KG1 (cell line): ENCODE data around the gene KLHDC10.
"Not testable (repeated sequence)": the region's sequence is repeated elsewhere in the genome, so short reads cannot be mapped to it uniquely, and the experiment has no call there.

Source experiments
- DNase-seq: peaks from one replicate; lab custom pipeline; 2025; lab: John Stamatoyannopoulos, UW

The KLHDC10 gene

GRCh38 chr7:130069978-130070860, at the start of gene KLHDC10:
TSS of gene KLHDC10 (plus strand) at chr7:130070534. CDS start at chr7:130070644, 110 bp downstream.
- DNase-seq, result peak; percentile 67

DNA sequence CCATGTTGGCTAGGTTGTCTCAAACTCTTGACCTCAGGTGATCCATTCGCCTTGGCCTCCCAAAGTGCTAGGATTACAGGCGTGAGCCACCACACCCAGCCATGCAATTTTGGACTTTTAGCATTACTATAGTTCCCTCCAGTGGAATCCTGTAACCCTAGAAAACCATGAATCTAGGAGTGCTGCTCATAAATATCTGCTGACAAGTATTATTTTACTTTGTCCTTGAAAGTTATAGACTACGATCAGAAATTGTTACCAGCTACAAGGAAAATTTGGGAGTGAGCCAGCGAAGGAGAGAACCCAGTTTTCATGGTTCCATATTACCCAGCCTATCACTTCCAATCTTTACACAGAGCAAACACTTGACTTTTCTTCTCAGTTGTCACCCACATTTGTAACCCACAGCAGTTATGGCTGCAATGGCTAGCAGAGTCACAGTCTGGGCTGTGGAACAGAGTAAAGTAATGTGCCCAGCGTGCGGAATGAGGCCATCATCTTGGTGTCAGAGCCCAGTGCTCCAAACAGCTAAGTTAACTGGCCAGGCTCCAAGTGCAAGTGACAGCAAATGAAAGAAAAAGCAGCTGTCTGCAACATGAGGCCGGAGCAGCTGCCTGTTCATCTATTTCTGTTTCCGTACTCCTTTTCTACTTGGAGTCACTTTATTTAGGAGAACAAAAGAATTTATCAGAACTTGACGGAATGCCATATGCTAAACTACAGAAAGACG, 49.1 kb upstream of the KLHDC10 start:
- no peak for DNase-seq

- no peak for DNase-seq
These were observed 48.2 kb upstream of the KLHDC10 start for GRCh38 chr7:130022115-130022514.

DNA sequence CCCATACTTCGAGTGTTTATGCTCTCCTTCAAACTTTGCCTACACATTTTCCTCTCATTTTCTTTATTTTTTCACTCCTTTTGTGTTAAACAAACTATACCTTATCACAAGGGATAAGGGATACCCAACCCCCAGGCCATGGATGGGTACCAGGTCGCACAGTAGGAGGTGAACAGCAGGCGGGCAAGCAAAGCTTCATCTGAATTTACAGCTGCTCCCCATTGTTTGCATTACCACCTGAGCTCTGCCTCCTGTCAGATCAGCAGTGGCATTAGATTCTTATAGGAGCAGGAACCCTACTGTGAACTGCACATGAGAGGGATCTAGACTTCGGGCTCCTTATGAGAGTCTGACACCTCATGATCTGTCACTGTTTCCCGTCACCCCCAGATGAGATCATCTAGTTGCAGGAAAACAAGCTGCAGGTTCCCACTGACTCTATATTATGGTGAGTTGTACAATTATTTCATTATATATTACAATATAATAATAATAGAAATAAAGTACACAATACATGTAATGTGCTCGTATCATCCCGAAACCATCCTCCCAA, 47.6 kb upstream of the KLHDC10 start:
- DNase-seq, result no peak

DNA sequence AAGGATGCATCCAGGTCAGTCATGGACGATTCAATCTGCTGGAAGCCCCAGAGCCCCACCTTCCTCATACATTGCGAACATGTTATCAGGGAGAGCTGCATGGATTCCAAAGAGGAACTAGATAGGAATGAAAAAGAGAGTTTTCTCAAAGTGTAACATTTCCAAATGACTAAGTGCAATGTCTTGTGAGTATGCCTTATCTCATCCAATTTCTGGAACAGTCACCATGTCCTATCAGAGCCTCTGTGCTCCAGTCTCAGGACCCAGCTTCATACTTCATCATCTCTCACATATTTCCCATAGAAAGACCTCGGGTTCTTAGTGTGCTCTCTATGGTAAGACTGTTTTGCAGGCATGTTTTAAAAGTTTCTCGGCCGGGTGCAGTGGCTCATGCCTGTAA, 45.9 kb upstream of the KLHDC10 start:
- no peak for DNase-seq

DNA sequence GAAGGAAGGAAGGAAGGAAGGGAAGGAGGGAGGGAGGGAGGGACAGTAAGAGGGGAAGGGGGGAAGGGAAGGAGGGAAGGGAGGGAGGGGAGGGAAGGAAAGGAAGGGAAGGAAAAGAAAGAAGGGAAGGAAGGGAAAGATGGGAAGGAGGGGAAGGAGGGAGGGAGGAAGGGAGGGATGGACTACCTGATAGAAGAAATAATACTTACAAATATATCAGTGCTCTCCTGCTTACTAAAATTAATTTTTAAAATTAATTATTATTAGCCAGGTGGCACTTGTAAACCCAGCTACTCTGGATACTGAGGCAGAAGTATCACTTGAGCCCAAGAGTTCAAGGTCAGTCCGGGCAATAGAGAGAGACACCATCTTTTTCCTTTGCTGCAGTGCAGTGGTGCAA, 37.6 kb upstream of the KLHDC10 start:
- DNase-seq, result no peak

DNA sequence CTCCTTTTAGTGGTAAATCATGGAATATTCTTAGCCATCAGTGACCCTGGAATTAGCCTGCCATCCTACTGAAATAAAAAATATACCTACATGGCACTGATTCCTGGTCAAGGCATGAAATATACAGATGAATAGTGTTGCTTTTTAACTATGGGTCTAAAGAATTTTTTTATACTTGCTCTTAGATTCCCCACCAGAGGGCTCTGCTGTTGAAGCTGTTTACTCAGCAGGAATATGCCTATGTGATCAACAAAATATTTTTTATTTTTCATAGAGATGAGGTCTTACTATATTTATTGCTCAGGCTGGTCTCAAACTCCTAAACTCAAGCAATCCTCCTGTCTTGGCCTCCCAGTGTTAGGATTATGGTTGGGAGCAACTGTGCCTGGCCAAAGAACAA, 32.6 kb upstream of the KLHDC10 start:
- DNase-seq, result no peak

GRCh38 chr7:130040576-130040975, 29.8 kb upstream of the KLHDC10 start:
- no peak for DNase-seq

DNA sequence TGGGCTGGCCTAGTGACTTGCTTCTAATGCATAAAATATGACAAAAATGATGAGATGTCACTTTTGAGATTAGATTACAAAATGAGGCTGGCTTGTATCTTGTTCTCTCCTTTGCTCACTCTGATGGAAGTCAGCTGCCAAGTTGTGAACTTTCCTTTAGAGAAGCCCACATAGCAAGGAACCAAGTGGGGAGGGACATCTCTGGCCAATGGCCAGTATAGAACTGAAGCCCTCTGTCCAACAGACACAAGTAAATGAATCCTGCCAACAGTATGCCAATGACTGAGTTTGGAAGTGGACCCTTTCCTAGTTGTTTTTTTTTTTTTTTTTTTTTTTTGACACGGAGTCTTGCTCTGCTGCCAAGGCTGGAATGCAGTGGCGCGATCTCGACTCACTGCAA, 22.5 kb upstream of the KLHDC10 start:
- no peak for DNase-seq

DNA sequence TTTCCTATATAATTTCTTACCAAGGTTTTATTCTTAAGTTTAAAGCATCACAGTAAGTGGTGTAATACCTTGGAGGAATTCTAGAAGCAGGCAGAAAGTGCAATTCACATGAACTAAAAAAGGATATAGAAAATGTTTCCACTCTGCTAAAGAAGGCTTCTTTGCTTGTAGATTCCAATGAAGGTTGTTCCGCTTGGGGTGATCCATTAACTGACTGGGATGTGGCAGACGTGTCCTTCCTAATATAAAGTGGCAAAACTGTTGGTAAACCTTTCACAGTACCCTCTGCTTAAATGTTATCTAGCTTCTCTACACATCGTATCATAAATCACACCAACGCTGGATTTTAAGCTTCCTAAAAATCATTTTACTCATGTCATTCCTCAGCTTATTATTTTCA, 21.4 kb upstream of the KLHDC10 start:
- DNase-seq, result no peak

- DNase-seq, result not testable (repeated sequence)
These were observed 18.1 kb upstream of the KLHDC10 start for GRCh38 chr7:130052250-130052649.

- DNase-seq, result not testable (repeated sequence)
These were observed 15.1 kb upstream of the KLHDC10 start for GRCh38 chr7:130055198-130055597.

GRCh38 chr7:130062246-130062645, 8.1 kb upstream of the KLHDC10 start:
- no peak for DNase-seq

DNA sequence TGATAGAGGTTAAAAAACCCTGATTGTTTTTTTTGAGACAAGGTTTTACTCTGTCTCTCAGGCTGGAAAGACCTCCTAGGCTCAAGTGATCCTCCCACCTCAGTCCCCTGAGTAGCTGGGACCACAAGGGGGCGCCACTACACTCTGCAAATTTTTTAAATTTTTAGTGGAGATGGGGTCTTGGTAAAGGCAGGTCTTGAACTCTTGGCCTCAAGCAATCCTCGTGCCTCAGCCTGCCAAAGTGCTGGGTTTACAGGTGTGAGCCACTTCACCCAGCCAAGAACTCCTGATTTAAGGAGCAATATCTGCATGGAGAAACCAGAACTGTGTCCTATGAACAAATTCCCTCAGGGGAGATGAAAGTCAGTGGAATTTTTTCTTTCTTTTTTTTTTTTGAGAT, 7.3 kb upstream of the KLHDC10 start:
- DNase-seq, result peak; percentile 34

DNA sequence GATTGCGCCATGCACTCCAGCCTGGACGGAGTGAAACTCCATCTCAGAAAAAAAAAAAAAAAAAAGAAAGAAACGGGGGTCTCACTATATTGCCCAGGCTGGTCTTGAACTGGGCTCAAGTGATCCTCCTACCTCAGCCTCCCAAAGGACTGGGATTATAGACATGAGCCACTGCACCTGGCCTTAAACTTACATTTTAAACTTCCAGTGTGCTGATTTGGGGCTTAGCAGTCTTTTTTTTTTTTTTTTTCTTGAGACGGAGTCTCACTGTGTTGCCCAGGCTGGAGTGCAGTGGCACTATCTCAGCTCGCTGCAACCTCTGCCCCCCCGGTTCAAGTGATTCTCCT, 5.8 kb upstream of the KLHDC10 start:
- not testable (repeated sequence) for DNase-seq

GRCh38 chr7:130065500-130066152, 4.7 kb upstream of the KLHDC10 start:
- no peak for DNase-seq

- no peak for DNase-seq
These were observed 956 bp upstream of the KLHDC10 start for GRCh38 chr7:130069179-130069977.

DNA sequence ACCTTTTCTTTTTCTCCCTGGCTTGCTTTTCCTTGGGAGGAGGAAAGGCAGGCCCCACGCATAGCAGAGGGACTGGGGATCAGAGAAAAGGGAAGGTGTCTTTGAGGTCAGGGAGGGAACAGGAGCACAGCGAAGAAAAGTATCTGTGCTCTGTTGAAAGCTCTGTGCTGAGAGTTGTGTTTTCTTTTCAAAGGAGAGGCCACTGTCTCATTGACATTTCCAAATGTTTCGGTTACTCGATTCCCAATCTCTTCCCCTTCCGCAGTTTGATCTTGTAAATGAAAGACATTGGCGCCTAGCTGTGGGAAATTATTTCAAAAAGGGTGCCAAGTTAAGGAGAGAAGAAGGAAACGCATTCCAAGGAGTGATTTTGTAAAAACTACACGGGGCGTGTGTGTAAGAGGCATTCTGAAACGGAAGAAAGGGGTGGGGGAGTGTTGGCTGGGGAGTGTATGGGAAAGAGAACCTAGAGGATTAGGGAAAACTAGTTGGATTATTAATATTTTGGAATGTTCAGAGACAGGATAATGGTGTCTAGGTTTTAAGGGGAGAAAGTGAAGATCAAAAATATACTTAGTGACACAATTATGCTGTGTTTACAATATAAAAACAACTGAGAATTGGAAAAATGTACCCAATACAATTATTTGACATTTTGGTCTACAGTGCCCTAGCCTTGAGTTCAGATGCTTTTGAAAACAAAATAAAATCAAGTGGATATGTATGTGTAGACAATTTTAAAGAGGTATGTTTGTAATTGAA, 708 bp downstream of the KLHDC10 start:
- DNase-seq, result no peak

- peak; percentile 20 for DNase-seq
These were observed 1.6 kb downstream of the KLHDC10 start for GRCh38 chr7:130071701-130072622.
